HFF-Myc (cell line): Measurements from ENCODE around the gene VCL.
"Not testable (repeated sequence)": the region's sequence is repeated elsewhere in the genome, so short reads cannot be mapped to it uniquely, and the experiment has no call there.

Source experiments
- DNase-seq: peaks from one replicate; pipeline ENCODE4 v3.0.0-alpha.2; 2011; ENCODE audit warnings: low read depth; ENCODE audit errors: extremely low read depth
- H3K4me3 ChIP-seq: replicated peaks from 2 replicates; pipeline ENCODE4 v1.5.1; 2011; ENCODE audit warnings: low read depth, mild to moderate bottlenecking, control low read depth, low read length
- CTCF ChIP-seq: IDR thresholded peaks from 2 replicates; pipeline ENCODE4 v1.5.1; 2012; ENCODE audit warnings: mild to moderate bottlenecking, low read depth, low read length, control low read depth; ENCODE audit errors: missing control alignments

The VCL gene

GRCh38 chr10:74011017-74011416 is 13.1 kb downstream of the VCL start:
- DNase-seq: no peak
- no peak overlapping the region for H3K4me3 ChIP-seq
- no peak for TF ChIP-seq CTCF

- no peak for DNase-seq
- H3K4me3 ChIP-seq: no peak overlapping the region
- TF ChIP-seq CTCF: no peak
Observed at GRCh38 chr10:74011770-74012169, 13.9 kb downstream of the VCL start.

DNA sequence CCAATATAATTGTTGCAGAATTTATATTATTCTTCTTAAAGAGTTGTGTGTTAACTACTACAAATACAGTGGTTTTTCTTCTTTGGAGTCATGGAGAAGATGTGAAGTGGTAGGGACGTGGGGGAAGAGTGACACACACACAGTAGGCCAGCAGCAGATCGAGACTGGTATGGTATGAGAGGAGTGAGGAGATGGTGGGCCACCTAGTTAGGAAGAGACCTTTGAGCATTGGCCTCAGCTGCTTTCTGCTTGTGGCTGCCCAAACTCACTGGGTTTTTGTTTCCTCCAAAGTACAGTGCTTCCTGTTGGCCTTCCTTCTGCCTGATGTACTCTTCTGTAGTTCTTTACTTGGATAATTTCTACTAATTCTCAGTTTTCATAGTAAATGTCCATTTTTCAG is 14.6 kb downstream of the VCL start:
- H3K4me3 ChIP-seq: no peak overlapping the region
- no peak for TF ChIP-seq CTCF
- DNase-seq: no peak

DNA sequence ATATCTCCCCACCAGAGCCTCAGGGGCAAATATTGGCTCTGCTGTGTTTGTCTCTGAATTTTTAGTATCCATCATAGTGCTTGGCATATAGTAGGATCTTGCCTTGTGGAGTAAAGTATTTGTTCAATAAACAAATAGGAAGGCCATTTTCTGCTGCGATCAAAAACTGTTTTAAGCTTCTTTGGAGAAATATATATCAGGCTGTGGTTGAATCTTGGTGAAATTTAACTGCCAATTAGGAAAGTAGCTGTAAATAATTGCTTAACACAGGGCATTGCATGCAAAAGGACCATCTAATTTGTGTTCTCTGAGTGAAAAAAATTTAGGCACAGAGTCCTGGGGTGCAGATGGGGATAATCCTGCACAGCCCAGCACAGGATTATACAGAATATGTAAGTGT is 15.1 kb downstream of the VCL start:
- no peak for DNase-seq
- H3K4me3 ChIP-seq: no peak overlapping the region
- no peak for TF ChIP-seq CTCF

GRCh38 chr10:74014574-74014973 is 16.7 kb downstream of the VCL start:
- not testable (repeated sequence) for H3K4me3 ChIP-seq, DNase-seq

DNA sequence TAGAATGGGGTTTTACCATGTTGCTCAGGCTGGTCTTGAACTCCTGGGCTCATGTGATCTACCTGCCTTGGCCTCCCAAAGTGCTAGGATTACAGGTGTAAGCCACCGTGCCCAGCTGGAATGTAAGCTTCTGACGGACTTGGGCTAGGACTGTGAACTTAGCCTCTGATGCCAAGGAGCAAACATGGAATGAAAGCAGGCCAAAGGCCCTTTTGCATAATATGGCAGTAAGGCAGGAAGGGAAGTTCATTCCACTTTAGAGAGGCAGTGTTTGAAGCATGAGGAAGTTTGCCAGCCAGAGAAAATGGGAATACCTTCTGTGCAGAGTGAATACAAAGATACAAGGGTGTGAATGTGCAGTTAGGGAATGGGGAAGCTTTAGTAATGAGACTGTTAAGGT is 20.3 kb downstream of the VCL start:
- TF ChIP-seq CTCF: no peak
- H3K4me3 ChIP-seq: no peak overlapping the region
- no peak for DNase-seq

DNA sequence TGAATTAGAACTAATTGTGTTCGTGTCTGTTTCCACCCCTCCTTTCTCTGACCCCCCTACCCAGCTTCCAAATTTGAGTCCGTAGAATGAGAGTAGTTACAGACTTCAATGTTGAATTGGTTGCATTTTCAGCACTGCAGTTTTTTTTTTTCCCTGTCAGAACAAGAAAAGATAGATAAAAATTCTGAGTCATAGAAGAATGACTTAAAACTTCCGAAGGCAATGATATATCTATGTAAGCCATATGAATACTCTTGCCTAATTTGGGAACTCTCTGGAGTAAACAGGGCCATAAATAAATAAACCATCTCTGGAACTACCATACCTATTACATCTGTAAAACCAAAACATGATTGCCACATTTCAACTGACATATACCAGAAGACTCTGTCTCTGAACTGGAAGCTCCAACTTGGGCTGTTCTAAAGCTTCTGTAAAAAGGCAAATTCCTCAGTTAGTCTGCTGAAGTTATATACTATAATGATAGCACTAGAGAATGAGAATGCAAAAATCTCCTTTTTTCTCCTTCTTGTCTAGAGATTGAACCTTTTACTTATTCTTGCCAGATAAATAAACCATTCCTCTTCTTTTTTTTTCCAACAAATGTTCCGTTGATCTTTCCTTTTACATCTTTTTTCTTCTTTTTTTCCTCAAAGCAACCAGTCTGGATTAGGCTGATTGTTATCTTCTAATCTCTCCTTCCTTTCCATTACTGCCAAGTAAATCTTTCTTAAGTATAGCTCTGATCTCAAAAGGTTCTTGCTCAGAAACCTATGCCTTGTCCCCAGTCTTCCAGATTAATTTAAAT is 23.5 kb downstream of the VCL start:
- no peak for TF ChIP-seq CTCF
- no peak overlapping the region for H3K4me3 ChIP-seq
- no peak for DNase-seq
